HCT116 (cell line): Measurements from ENCODE around the gene CCDC159. TPM values are rescaled to one million over a fixed set of nuclear protein-coding genes. Genes with fewer than 3 reads are reported as not detected.
A peak's percentile ranks its signal among the peaks of the same experiment; 100 is the strongest.

Experiments
- ATAC-seq: fragments of 200-7000 bp; cut with Tn5 transposase; 2 replicates; pipeline ENCODE4 v1.9.1; 2020; ENCODE audit warnings: mild to moderate bottlenecking, moderate library complexity
- BruUV-seq: library from RNA; stranded (reverse); fragments of 400-500 nt; replicated peaks from 2 replicates; lab custom pipeline; 2021; lab: Mats Ljungman, UMichigan
- CTCF ChIA-PET: fragments of 300-600 bp; sonication (Branson Sonifier 250); formaldehyde crosslinking; loops from one replicate; lab custom pipeline; 2021; ENCODE audit warnings: antibody characterized with exemption; lab: Charles Lee
- POLR2A ChIA-PET: fragments of 300-600, 350-600 bp; sonication (Branson Sonifier 250); formaldehyde crosslinking; loops from one replicate; lab custom pipeline; 2021; ENCODE audit warnings: antibody characterized with exemption; lab: Charles Lee
- RAD21 ChIA-PET, 2 experiments: fragments of 300-600 bp; sonication (Branson Sonifier 250); formaldehyde crosslinking; loops; one replicate each; lab custom pipeline; 2023; ENCODE audit warnings: low total read pairs in 2 of 2; ENCODE audit not compliant: uncharacterized antibody in 2 of 2, unreplicated experiment in 2 of 2, low non-redundant PET in 1 of 2; lab: Charles Lee
- DNase-seq: peaks from one replicate; pipeline ENCODE4 v3.0.0-alpha.2; 2010; ENCODE audit warnings: low read depth, low spot score
- H2AFZ ChIP-seq: fragments of 200-600 bp; shearing (Covaris generic), sonication (generic); 2 replicates; pipeline ENCODE4 v1.6.1; 2017; ENCODE audit warnings: low read depth, mixed run types, mixed read lengths, antibody characterized with exemption, low read length; ENCODE audit not compliant: poor library complexity, severe bottlenecking
- H3K27ac ChIP-seq: 2 replicates; pipeline ENCODE4 v1.5.1; 2012; ENCODE audit warnings: low read depth, low read length
- H3K27me3 ChIP-seq: fragments of 200-600 bp; sonication (generic); 2 replicates; pipeline ENCODE4 v1.6.1; 2016; ENCODE audit warnings: mixed run types, low read length, mixed read lengths; ENCODE audit not compliant: insufficient read depth
- H3K36me3 ChIP-seq, 2 experiments: fragments of 200-500 bp in 1 of 2; fragments of 200-600 bp in 1 of 2; sonication (Bioruptor generic) in 1 of 2; sonication (generic) in 1 of 2; 2 replicates each; pipeline versions ENCODE4 v1.5.1 to v1.6.1; 2014 to 2016; ENCODE audit warnings: low read length in 2 of 2, inconsistent platforms in 1 of 2, mixed read lengths in 1 of 2, mixed run types in 1 of 2; ENCODE audit not compliant: insufficient read depth in 2 of 2, control insufficient read depth in 1 of 2
- H3K4me1 ChIP-seq, 2 experiments: fragments of 200-600 bp in 1 of 2; sonication (generic) in 1 of 2; 2 replicates each; pipeline versions ENCODE4 v1.5.1 to v1.6.1; 2012 to 2017; ENCODE audit warnings: low read length in 2 of 2, inconsistent platforms in 1 of 2, mild to moderate bottlenecking in 1 of 2, mixed read lengths in 1 of 2, mixed run types in 1 of 2, moderate library complexity in 1 of 2; ENCODE audit not compliant: insufficient read depth in 2 of 2, control insufficient read depth in 1 of 2
- H3K4me2 ChIP-seq: fragments of 200-600 bp; sonication (generic); 2 replicates; pipeline ENCODE4 v1.6.1; 2017; ENCODE audit warnings: mixed run types, low read length, mixed read lengths
- H3K4me3 ChIP-seq, 2 experiments: fragments of 200-600 bp in 1 of 2; sonication (generic) in 1 of 2; replicated peaks in 1 of 2; 2 replicates each; pipeline ENCODE4 v1.5.1; 2011 to 2016; ENCODE audit warnings: low read length in 2 of 2, control low read depth in 1 of 2, low read depth in 1 of 2, mild to moderate bottlenecking in 1 of 2, mixed read lengths in 1 of 2, mixed run types in 1 of 2
- H3K79me2 ChIP-seq: fragments of 200-600 bp; sonication (generic); 2 replicates; pipeline ENCODE4 v1.6.1; 2017; ENCODE audit warnings: mild to moderate bottlenecking, mixed run types, low read length, moderate library complexity, mixed read lengths; ENCODE audit not compliant: insufficient read depth
- H3K9ac ChIP-seq: fragments of 200-600 bp; sonication (generic); 2 replicates; pipeline ENCODE4 v1.6.1; 2016; ENCODE audit warnings: low read length, mixed read lengths
- H3K9me2 ChIP-seq: fragments of 200-600 bp; sonication (generic), shearing (Covaris generic); 2 replicates; pipeline ENCODE4 v1.6.1; 2017; ENCODE audit warnings: mixed run types, mild to moderate bottlenecking, moderate library complexity; ENCODE audit not compliant: insufficient read depth
- H3K9me3 ChIP-seq, 2 experiments: fragments of 200-500 bp in 1 of 2; fragments of 200-600 bp in 1 of 2; sonication (Bioruptor generic) in 1 of 2; sonication (generic) in 1 of 2; 2 replicates each; pipeline ENCODE4 v1.6.1; 2014 to 2017; ENCODE audit warnings: low read length in 2 of 2, mixed read lengths in 2 of 2, inconsistent platforms in 1 of 2, low read depth in 1 of 2, mild to moderate bottlenecking in 1 of 2, mixed run types in 1 of 2, moderate library complexity in 1 of 2; ENCODE audit not compliant: control insufficient read depth in 1 of 2, insufficient read depth in 1 of 2
- H4K20me1 ChIP-seq: fragments of 200-600 bp; sonication (generic), shearing (Covaris generic); 2 replicates; pipeline ENCODE4 v1.6.1; 2017; ENCODE audit warnings: mixed run types, mild to moderate bottlenecking, moderate library complexity; ENCODE audit not compliant: insufficient read depth
- CEBPB ChIP-seq: IDR thresholded peaks from 2 replicates; pipeline ENCODE4 v1.6.1; 2012; ENCODE audit warnings: low read depth
- CTCF ChIP-seq, 3 experiments: fragments of 200-600 bp in 1 of 3; sonication (generic) in 1 of 3; IDR thresholded peaks in 2 of 3; conservative IDR thresholded peaks in 1 of 3; 2 replicates each; pipeline ENCODE4 v1.5.1; 2012 to 2017; ENCODE audit warnings: low read depth in 2 of 3, low read length in 2 of 3, antibody characterized with exemption in 1 of 3, borderline replicate concordance in 1 of 3, control low read depth in 1 of 3, mild to moderate bottlenecking in 1 of 3, mixed read lengths in 1 of 3, mixed run types in 1 of 3, moderate library complexity in 1 of 3; ENCODE audit not compliant: insufficient read depth in 1 of 3
- EGR1 ChIP-seq: IDR thresholded peaks from 2 replicates; pipeline ENCODE4 v1.6.1; 2012; ENCODE audit warnings: low read depth
- SIN3A ChIP-seq: IDR thresholded peaks from 2 replicates; pipeline ENCODE4 v1.6.1; 2012; ENCODE audit warnings: low read depth
- SP1 ChIP-seq: IDR thresholded peaks from 2 replicates; pipeline ENCODE4 v1.6.1; 2012; ENCODE audit warnings: low read depth
- ZNF274 ChIP-seq: fragments of 200-500 bp; sonication (Bioruptor generic); IDR thresholded peaks from 2 replicates; pipeline ENCODE4 v1.6.1; 2014; ENCODE audit warnings: mild to moderate bottlenecking, low read depth, low read length, inconsistent platforms
- intact Hi-C: fragments of 100-400 bp; cut with micrococcal nuclease; formaldehyde crosslinking; loops from 2 replicates; pipeline ENCODE4 v1.10.0; 2022
- total RNA-seq: library from RNA; stranded (reverse); gene quantifications from one replicate; pipeline ENCODE4 v1.2.1, GENCODE V29; 2021; ENCODE audit not compliant: unreplicated experiment
- TF ChIP-seq, protein P1 (sequence below): IDR thresholded peaks from 2 replicates; pipeline ENCODE4 v1.6.1; 2011; ENCODE audit warnings: mild to moderate bottlenecking, low read length, moderate library complexity; ENCODE audit not compliant: insufficient replicate concordance; ENCODE audit errors: extremely low read depth

CCDC159 gene
- total RNA-seq, 1 experiment from 2014 or later, result 7.7 TPM

DNA sequence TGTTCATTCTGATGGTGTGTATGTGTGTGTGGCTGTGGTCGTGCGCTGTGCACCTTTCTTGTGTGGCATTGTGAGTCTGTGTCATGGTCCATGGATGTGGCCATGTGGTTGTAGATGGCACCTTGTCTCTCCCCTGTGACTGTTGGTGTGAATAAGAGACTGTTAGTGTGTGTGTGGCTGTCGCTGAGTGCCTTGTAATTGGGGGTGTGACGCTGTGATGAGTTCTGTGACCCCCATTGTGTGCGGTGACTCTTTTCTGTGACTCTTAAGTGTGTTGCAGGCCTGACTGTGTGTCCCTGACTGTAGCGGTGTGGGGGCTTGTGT, 9.7 kb downstream of the CCDC159 start:
- peak overlapping the region; percentile 63 for H3K9ac ChIP-seq
- no peak for TF ChIP-seq EGR1
- no peak for TF ChIP-seq SP1
- TF ChIP-seq CTCF (IDR thresholded peaks at IDR 0.05 in 2 of 3, conservative IDR thresholded peaks at IDR 0.05 in 1 of 3; ENCODE audit: borderline replicate concordance in 1 of 3, insufficient read depth in 1 of 3, low read depth in 2 of 3, low read length in 2 of 3), result no peak
- TF ChIP-seq ZNF274, result no peak
- TF ChIP-seq SIN3A, result no peak
- TF ChIP-seq CEBPB, result no peak
- TF ChIP-seq, protein P1, sequence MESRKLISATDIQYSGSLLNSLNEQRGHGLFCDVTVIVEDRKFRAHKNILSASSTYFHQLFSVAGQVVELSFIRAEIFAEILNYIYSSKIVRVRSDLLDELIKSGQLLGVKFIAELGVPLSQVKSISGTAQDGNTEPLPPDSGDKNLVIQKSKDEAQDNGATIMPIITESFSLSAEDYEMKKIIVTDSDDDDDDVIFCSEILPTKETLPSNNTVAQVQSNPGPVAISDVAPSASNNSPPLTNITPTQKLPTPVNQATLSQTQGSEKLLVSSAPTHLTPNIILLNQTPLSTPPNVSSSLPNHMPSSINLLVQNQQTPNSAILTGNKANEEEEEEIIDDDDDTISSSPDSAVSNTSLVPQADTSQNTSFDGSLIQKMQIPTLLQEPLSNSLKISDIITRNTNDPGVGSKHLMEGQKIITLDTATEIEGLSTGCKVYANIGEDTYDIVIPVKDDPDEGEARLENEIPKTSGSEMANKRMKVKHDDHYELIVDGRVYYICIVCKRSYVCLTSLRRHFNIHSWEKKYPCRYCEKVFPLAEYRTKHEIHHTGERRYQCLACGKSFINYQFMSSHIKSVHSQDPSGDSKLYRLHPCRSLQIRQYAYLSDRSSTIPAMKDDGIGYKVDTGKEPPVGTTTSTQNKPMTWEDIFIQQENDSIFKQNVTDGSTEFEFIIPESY, result no peak
- TF ChIP-seq, all 23 proteins: peak for 0
- POLR2A ChIA-PET, result no interaction called here
- no peaks in the 10 kb centered on the region for H3K9me2 ChIP-seq
- BruUV-seq, result TSS peak; percentile 68
- H3K27ac ChIP-seq, result no peak overlapping the region; the same call in 1 of the 2 replicates
- no peak for DNase-seq
- intact Hi-C loops, result no loop called here
- peak overlapping the region; percentile 53 to 65 for H3K4me3 ChIP-seq
- CTCF ChIA-PET, result no interaction called here
- no peak overlapping the region for H2AFZ ChIP-seq
- ATAC-seq, result no peak
- no peaks in the 10 kb centered on the region for H3K27me3 ChIP-seq
- H3K4me2 ChIP-seq, result peak overlapping the region; percentile 86
- H4K20me1 ChIP-seq, result no peaks in the 10 kb centered on the region
- RAD21 ChIA-PET, result no interaction called here
- H3K79me2 ChIP-seq, result no peaks in the 10 kb centered on the region
- no peaks in the 10 kb centered on the region for H3K9me3 ChIP-seq
- H3K4me1 ChIP-seq, result peaks cover 2 to 15% of the 10 kb centered on the region in 2 experiments; a peak in 3 of 4 replicates
- H3K36me3 ChIP-seq, result 0 out of 4 replicates have a peak, but pooled peaks cover 0 to 2% of the 10 kb centered on the region in 2 experiments
